B cell (primary cell): ENCODE results near the gene IBSP. TPM values are rescaled to one million over a fixed set of nuclear protein-coding genes. Genes with fewer than 3 reads are reported as not detected.

ENCODE experiments used
- ATAC-seq: fragments of 200-7000 bp; cut with Tn5 transposase; one replicate; pipeline ENCODE4 v1.10.0; 2021; ENCODE audit warnings: low read depth, mild to moderate bottlenecking, moderate number of reproducible peaks, moderate library complexity
- CTCF ChIA-PET: fragments of 350-600 bp; sonication (Branson Sonifier 250); formaldehyde crosslinking; loops from one replicate; lab custom pipeline; 2021; ENCODE audit warnings: antibody characterized with exemption, inconsistent platforms; lab: Charles Lee
- POLR2A ChIA-PET: fragments of 350-600 bp; sonication (Branson Sonifier 250); formaldehyde crosslinking; loops from one replicate; lab custom pipeline; 2021; ENCODE audit warnings: antibody characterized with exemption; lab: Charles Lee
- DNase-seq: peaks from one replicate; pipeline ENCODE4 v3.0.0; 2013
- H2AFZ ChIP-seq: 2 replicates; pipeline ENCODE4 v1.6.1; 2012; ENCODE audit warnings: mild to moderate bottlenecking, low read depth, low read length; ENCODE audit not compliant: insufficient read depth, poor library complexity, severe bottlenecking
- H3K27ac ChIP-seq, 2 donors: 1 replicate in 1 of 2; 2 replicates in 1 of 2; pipeline ENCODE4 v1.5.1; 2012 to 2013; ENCODE audit warnings: low read length in 2 of 2, mild to moderate bottlenecking in 2 of 2, moderate library complexity in 1 of 2
- H3K27me3 ChIP-seq, 4 experiments: fragments of 200-600 bp in 1 of 4; sonication (generic) in 1 of 4; replicated peaks in 1 of 4; 1 replicate in 2 of 4; 2 replicates in 2 of 4; pipeline versions ENCODE4 v1.6.1 to v1.7.0; 2013 to 2016; ENCODE audit warnings: low read length in 3 of 4, mild to moderate bottlenecking in 2 of 4, mixed read lengths in 1 of 4, moderate library complexity in 1 of 4; ENCODE audit not compliant: insufficient read depth in 4 of 4, control insufficient read depth in 3 of 4; ENCODE audit errors: control extremely low read depth in 1 of 4
- H3K36me3 ChIP-seq, 2 experiments: replicated peaks in 1 of 2; 1 replicate in 1 of 2; 2 replicates in 1 of 2; pipeline versions ENCODE4 v1.6.1 to v1.7.1; 2013; ENCODE audit warnings: low read length in 1 of 2; ENCODE audit not compliant: insufficient read depth in 2 of 2, control insufficient read depth in 1 of 2; ENCODE audit errors: control extremely low read depth in 1 of 2, extremely low read depth in 1 of 2
- H3K4me1 ChIP-seq, 2 donors: fragments of 200-600 bp in 1 of 2; sonication (generic) in 1 of 2; 1 replicate in 1 of 2; 2 replicates in 1 of 2; pipeline versions ENCODE4 v1.5.1 to v1.6.1; 2013 to 2017; ENCODE audit warnings: low read length in 2 of 2; ENCODE audit not compliant: control insufficient read depth in 2 of 2, insufficient read depth in 2 of 2
- H3K4me2 ChIP-seq: replicated peaks from 2 replicates; pipeline ENCODE3; 2012; ENCODE audit warnings: mild to moderate bottlenecking, low read depth, low read length; ENCODE audit not compliant: poor library complexity, severe bottlenecking
- H3K4me3 ChIP-seq, 5 experiments: fragments of 200-600 bp in 1 of 5; sonication (generic) in 1 of 5; 1 replicate in 3 of 5; 2 replicates in 2 of 5; pipeline versions ENCODE4 v1.5.1 to v1.7.0; 2011 to 2016; ENCODE audit warnings: low read length in 4 of 5, mild to moderate bottlenecking in 4 of 5, low read depth in 2 of 5, control low read depth in 1 of 5, moderate library complexity in 1 of 5; ENCODE audit not compliant: insufficient read depth in 1 of 5; ENCODE audit errors: control extremely low read depth in 1 of 5, extremely low read depth in 1 of 5
- H3K79me2 ChIP-seq: fragments of 200-600 bp; sonication (generic); one replicate; pipeline ENCODE4 v1.6.0; 2016; ENCODE audit warnings: low read length; ENCODE audit not compliant: control insufficient read depth, insufficient read depth
- H3K9ac ChIP-seq: fragments of 200-600 bp; sonication (generic); 2 replicates; pipeline ENCODE4 v1.6.1; 2017; ENCODE audit warnings: mild to moderate bottlenecking, low read length, moderate library complexity
- H3K9me3 ChIP-seq, 3 donors: one replicate each; pipeline versions ENCODE4 v1.6.1 to v1.7.1; 2013; ENCODE audit warnings: low read length in 2 of 3; ENCODE audit not compliant: control insufficient read depth in 2 of 3, insufficient read depth in 1 of 3; ENCODE audit errors: control extremely low read depth in 1 of 3
- H4K20me1 ChIP-seq: 2 replicates; pipeline ENCODE4 v1.6.0; 2012; ENCODE audit warnings: mild to moderate bottlenecking, low read length; ENCODE audit not compliant: insufficient read depth, control insufficient read depth, poor library complexity, severe bottlenecking
- H3K27ac Mint-ChIP-seq: one replicate; pipeline ENCODE4 v1.8.0; 2021; ENCODE audit warnings: mixed read lengths
- H3K27me3 Mint-ChIP-seq: one replicate; pipeline ENCODE4 v1.8.0; 2021; ENCODE audit warnings: mixed read lengths
- H3K4me1 Mint-ChIP-seq: one replicate; pipeline ENCODE4 v1.8.0; 2021; ENCODE audit warnings: mixed read lengths
- H3K4me3 Mint-ChIP-seq: one replicate; pipeline ENCODE4 v1.8.0; 2021; ENCODE audit warnings: mixed read lengths
- H3K9me3 Mint-ChIP-seq: one replicate; pipeline ENCODE4 v1.8.0; 2022; ENCODE audit warnings: mixed read lengths; ENCODE audit not compliant: insufficient read depth
- CTCF ChIP-seq: fragments of 200-600 bp; IDR thresholded peaks from one replicate; pipeline ENCODE4 v1.8.0; 2022; ENCODE audit warnings: antibody characterized with exemption, mild to moderate bottlenecking
- EZH2 ChIP-seq: IDR thresholded peaks from 2 replicates; pipeline ENCODE4 v1.6.1; 2012; ENCODE audit warnings: borderline replicate concordance, low read depth, mild to moderate bottlenecking, moderate library complexity, low read length; ENCODE audit not compliant: insufficient read depth, poor library complexity, severe bottlenecking
- WGBS: methylation state at CpG from one replicate; pipeline ENCODE4 v1.1.5; 2013; ENCODE audit warnings: missing lambda C conversion rate; ENCODE audit not compliant: insufficient coverage; 5-methylcytosine and 5-hydroxymethylcytosine counted together
- intact Hi-C: fragments of 100-400 bp; cut with micrococcal nuclease; formaldehyde crosslinking; loops from one replicate; pipeline ENCODE4 v1.10.0; 2022
- polyA plus RNA-seq: library from polyadenylated mRNA; depleted of rRNA; stranded (reverse); fragments of >200 nt; gene quantifications from 2 replicates; pipeline ENCODE4 v1.2.3, GENCODE V29; 2012
- total RNA-seq, 2 donors: library from RNA; stranded (reverse); fragments of 120-200 nt in 1 of 2; gene quantifications; 1 replicate in 1 of 2; 2 replicates in 1 of 2; pipeline versions ENCODE4 v1.2.3 to v1.2.4, GENCODE V29; 2013 to 2022

IBSP gene
- total and polyA plus RNA-seq, 2 donors (not counting 1 experiment from before 2014, with no cell fraction given), result not detected

- H3K4me1 ChIP-seq, result no peaks in the 10 kb centered on the region
- intact Hi-C loops, result loop anchor here (10.0 kb wide), 1 partner anchor 164 kb away; no protein-coding TSS in a partner anchor
- no peak overlapping the region for H3K4me2 ChIP-seq
- no peak overlapping the region for H3K4me3 ChIP-seq
- H3K4me1 Mint-ChIP-seq, result no peaks in the 10 kb centered on the region
- ChIA-PET POLR2A (no interaction called here), CTCF (interaction anchor here (1.1 to 1.8 kb wide), 5 partner anchors 9 to 373 kb away, joined by 3 to 5 read pairs (median 5); no protein-coding TSS in a partner anchor)
- no peaks in the 10 kb centered on the region for H3K79me2 ChIP-seq
- H3K27ac ChIP-seq, result no peak overlapping the region
- peak; percentile 16 for DNase-seq
- no peak overlapping the region for H3K27ac Mint-ChIP-seq
- H3K9me3 Mint-ChIP-seq, result no peaks in the 10 kb centered on the region
- no peak for ATAC-seq
- H3K4me3 Mint-ChIP-seq, result no peak overlapping the region
- no peak overlapping the region for H3K9ac ChIP-seq
- H3K36me3 ChIP-seq, result no peaks in the 10 kb centered on the region
- TF ChIP-seq EZH2 (no peak), CTCF (peak; percentile 75)
- no peaks in the 10 kb centered on the region for H4K20me1 ChIP-seq
- H3K27me3 ChIP-seq, result no peaks in the 10 kb centered on the region
- no peaks in the 10 kb centered on the region for H3K9me3 ChIP-seq
- H3K27me3 Mint-ChIP-seq, result peaks cover 18% of the 10 kb centered on the region
- 71% methylated on average over 2 of the region's 7 CpGs for WGBS
- no peak overlapping the region for H2AFZ ChIP-seq
These were observed 39.7 kb downstream of the IBSP start for GRCh38 chr4:87838890-87839591.

- no peak for DNase-seq
- intact Hi-C loops, result loop anchor here (10.0 kb wide), 1 partner anchor 165 kb away; no protein-coding TSS in a partner anchor
- Histone ChIP-seq H3K27ac (no peak overlapping the region), H3K4me2 (no peak overlapping the region), H2AFZ (no peak overlapping the region), H3K9ac (no peak overlapping the region), H3K4me1 (no peaks in the 10 kb centered on the region), H3K9me3 (no peaks in the 10 kb centered on the region), H3K79me2 (no peaks in the 10 kb centered on the region), H3K36me3 (no peaks in the 10 kb centered on the region), H3K4me3 (no peak overlapping the region), H4K20me1 (no peaks in the 10 kb centered on the region), H3K27me3 (no peaks in the 10 kb centered on the region)
- no peaks in the 10 kb centered on the region for H3K9me3 Mint-ChIP-seq
- no peak for ATAC-seq
- WGBS, result no CpG with 5 or more reads among the region's 1 CpG
- CTCF ChIA-PET, result interaction anchor here (1.1 to 1.4 kb wide), 4 partner anchors 8 to 372 kb away, joined by 3 to 5 read pairs (median 5); no protein-coding TSS in a partner anchor
- TF ChIP-seq CTCF, result peak; percentile 9
- TF ChIP-seq EZH2, result no peak
- H3K27me3 Mint-ChIP-seq, result peaks cover 19% of the 10 kb centered on the region
- no peaks in the 10 kb centered on the region for H3K4me1 Mint-ChIP-seq
- POLR2A ChIA-PET, result no interaction called here
- H3K4me3 Mint-ChIP-seq, result no peak overlapping the region
- no peak overlapping the region for H3K27ac Mint-ChIP-seq
These were observed 40.2 kb downstream of the IBSP start for GRCh38 chr4:87839592-87839946.
